CD4-positive, CD25-positive, alpha-beta regulatory T cell (primary cell): ENCODE results near the gene PIGQ. TPM values are rescaled to one million over a fixed set of nuclear protein-coding genes. Genes with fewer than 3 reads are reported as not detected.

Experiments used
- ATAC-seq, 2 donors: fragments of 150-1000 bp; cut with Tn5 transposase; one replicate each; pipeline ENCODE4 v1.10.0; 2021; ENCODE audit warnings: low read depth in 2 of 2, moderate number of reproducible peaks in 2 of 2, moderate library complexity in 1 of 2
- DNase-seq, 3 donors: peaks; one replicate each; pipeline versions ENCODE4 v3.0.0 to v3.0.0-alpha.2; 2012 to 2022; ENCODE audit warnings: mixed read lengths in 1 of 3
- H3K27ac ChIP-seq: one replicate; pipeline ENCODE4 v1.7.0; 2013; ENCODE audit warnings: mild to moderate bottlenecking, low read length; ENCODE audit not compliant: insufficient read depth, poor library complexity, severe bottlenecking
- H3K27me3 ChIP-seq: one replicate; pipeline ENCODE4 v1.7.0; 2013; ENCODE audit warnings: low read length; ENCODE audit not compliant: control insufficient read depth, insufficient read depth
- H3K36me3 ChIP-seq: one replicate; pipeline ENCODE4 v1.7.0; 2013; ENCODE audit warnings: mild to moderate bottlenecking, low read length, moderate library complexity; ENCODE audit not compliant: control insufficient read depth, insufficient read depth
- H3K4me1 ChIP-seq: 2 replicates; pipeline ENCODE4 v1.7.0; 2013; ENCODE audit warnings: mild to moderate bottlenecking, low read length; ENCODE audit not compliant: insufficient read depth, control insufficient read depth, poor library complexity, severe bottlenecking
- H3K4me3 ChIP-seq: one replicate; pipeline ENCODE4 v1.7.0; 2013; ENCODE audit warnings: low read depth, mild to moderate bottlenecking, low read length, moderate library complexity
- H3K9me3 ChIP-seq, 2 experiments: 1 replicate in 1 of 2; 2 replicates in 1 of 2; pipeline ENCODE4 v1.7.0; 2013; ENCODE audit warnings: low read length in 2 of 2, mild to moderate bottlenecking in 1 of 2, moderate library complexity in 1 of 2; ENCODE audit not compliant: control insufficient read depth in 2 of 2
- H3K27ac Mint-ChIP-seq, 3 donors: one replicate each; pipeline ENCODE4 v1.8.0; 2020 to 2022; ENCODE audit warnings: mild to moderate bottlenecking in 3 of 3, mixed read lengths in 3 of 3, moderate library complexity in 2 of 3
- H3K27me3 Mint-ChIP-seq: one replicate; pipeline ENCODE4 v1.8.0; 2022; ENCODE audit warnings: mild to moderate bottlenecking, mixed read lengths
- H3K36me3 Mint-ChIP-seq: one replicate; pipeline ENCODE4 v1.8.0; 2020; ENCODE audit warnings: mixed read lengths
- H3K4me1 Mint-ChIP-seq, 4 donors: one replicate each; pipeline ENCODE4 v1.8.0; 2020 to 2022; ENCODE audit warnings: mixed read lengths in 4 of 4, mild to moderate bottlenecking in 1 of 4
- H3K4me3 Mint-ChIP-seq, 4 donors: one replicate each; pipeline ENCODE4 v1.8.0; 2020 to 2022; ENCODE audit warnings: mild to moderate bottlenecking in 4 of 4, mixed read lengths in 4 of 4, moderate library complexity in 3 of 4
- H3K9me3 Mint-ChIP-seq, 7 donors: one replicate each; pipeline ENCODE4 v1.8.0; 2020 to 2022; ENCODE audit warnings: mixed read lengths in 7 of 7, mild to moderate bottlenecking in 3 of 7, moderate library complexity in 2 of 7
- polyA plus RNA-seq, 4 donors: library from polyadenylated mRNA; unstranded; fragments of 300-500 nt; fragmentation: Illumina TruSeq; gene quantifications; one replicate each; pipeline ENCODE4 v1.2.3, GENCODE V29; 2021
- total RNA-seq: library from RNA; stranded (reverse); gene quantifications from one replicate; pipeline ENCODE4 v1.2.3, GENCODE V29; 2022

The PIGQ gene
- total RNA-seq (25.7 TPM), polyA plus RNA-seq (10 to 100 TPM; 11.6 to 15.3 (median 12.9) TPM)

GRCh38 chr16:569445-570254 lies at the start of gene PIGQ:
PIGQ (plus strand) TSS chr16:569968; CDS start chr16:574075, 4,107 bp downstream.
- H3K36me3 Mint-ChIP-seq: no peaks in the 10 kb centered on the region
- H3K36me3 ChIP-seq: peaks cover 2% of the 10 kb centered on the region
- peaks cover 52% of the 10 kb centered on the region for H3K4me1 ChIP-seq
- peaks cover 0 to 2% (median 0%) of the 10 kb centered on the region in 7 donors for H3K9me3 Mint-ChIP-seq
- ATAC-seq (peak; percentile 70 to 75), DNase-seq (peak; percentile 65 to 71 (median 69))
- no peaks in the 10 kb centered on the region for H3K9me3 ChIP-seq
- H3K4me3 Mint-ChIP-seq: peak within 1 kb of the TSS; percentile 84 to 95 (median 90)
- no peaks in the 10 kb centered on the region for H3K27me3 ChIP-seq
- H3K27me3 Mint-ChIP-seq: peaks cover 4% of the 10 kb centered on the region
- H3K27ac ChIP-seq: peak within 1 kb of the TSS; percentile 73
- H3K4me3 ChIP-seq: peak within 1 kb of the TSS; percentile 73
- H3K4me1 Mint-ChIP-seq: peaks cover 0 to 43% (median 23%) of the 10 kb centered on the region in 4 donors
- H3K27ac Mint-ChIP-seq: peak within 1 kb of the TSS; percentile 76 to 91 (median 89)

- H3K27ac ChIP-seq: no peak overlapping the region
- peaks cover 7% of the 10 kb centered on the region for H3K4me1 ChIP-seq
- H3K27me3 ChIP-seq: no peaks in the 10 kb centered on the region
- no peaks in the 10 kb centered on the region for H3K9me3 ChIP-seq
- H3K27me3 Mint-ChIP-seq: no peaks in the 10 kb centered on the region
- H3K4me1 Mint-ChIP-seq: peaks cover 0 to 11% (median 6%) of the 10 kb centered on the region in 4 donors
- no peak for ATAC-seq
- no peak for DNase-seq
- H3K27ac Mint-ChIP-seq: no peak overlapping the region
- no peaks in the 10 kb centered on the region for H3K36me3 Mint-ChIP-seq
- H3K4me3 ChIP-seq: no peak overlapping the region
- no peak overlapping the region for H3K4me3 Mint-ChIP-seq
- H3K36me3 ChIP-seq: peaks cover 3% of the 10 kb centered on the region
- H3K9me3 Mint-ChIP-seq: no peaks in the 10 kb centered on the region
These were observed 48.9 kb upstream of the PIGQ start for GRCh38 chr16:520847-521246.

- Histone ChIP-seq H3K9me3 (no peaks in the 10 kb centered on the region), H3K4me3 (no peak overlapping the region), H3K36me3 (peaks cover 3% of the 10 kb centered on the region), H3K27ac (no peak overlapping the region), H3K4me1 (peaks cover 14% of the 10 kb centered on the region), H3K27me3 (no peaks in the 10 kb centered on the region)
- H3K4me1 Mint-ChIP-seq: peaks cover 0 to 17% (median 7%) of the 10 kb centered on the region in 4 donors
- H3K9me3 Mint-ChIP-seq: no peaks in the 10 kb centered on the region
- H3K36me3 Mint-ChIP-seq: no peaks in the 10 kb centered on the region
- no peak overlapping the region for H3K4me3 Mint-ChIP-seq
- no peak overlapping the region for H3K27ac Mint-ChIP-seq
- no peaks in the 10 kb centered on the region for H3K27me3 Mint-ChIP-seq
- ATAC-seq: no peak
- DNase-seq: no peak
These were observed 48.2 kb upstream of the PIGQ start for GRCh38 chr16:521381-522210.

- Mint-ChIP-seq H3K27me3 (no peaks in the 10 kb centered on the region), H3K4me3 (peak overlapping the region in 1 of 4 donors; percentile 19), H3K4me1 (peaks cover 0 to 19% (median 7%) of the 10 kb centered on the region in 4 donors), H3K27ac (no peak overlapping the region), H3K9me3 (no peaks in the 10 kb centered on the region), H3K36me3 (no peaks in the 10 kb centered on the region)
- DNase-seq (no peak), ATAC-seq (no peak)
- Histone ChIP-seq H3K27me3 (no peaks in the 10 kb centered on the region), H3K27ac (no peak overlapping the region), H3K4me1 (peaks cover 18% of the 10 kb centered on the region), H3K9me3 (no peaks in the 10 kb centered on the region), H3K36me3 (peaks cover 3% of the 10 kb centered on the region), H3K4me3 (no peak overlapping the region)
These were observed 47.3 kb upstream of the PIGQ start for GRCh38 chr16:522320-523096.

- no peak for ATAC-seq
- peak overlapping the region in 1 of 3 donors; percentile 7 for H3K27ac Mint-ChIP-seq
These were observed 46.5 kb upstream of the PIGQ start for GRCh38 chr16:523097-523741.

GRCh38 chr16:524274-525040 lies 45.3 kb upstream of the PIGQ start:
- Mint-ChIP-seq H3K4me3 (peak overlapping the region in 1 of 4 donors; percentile 11), H3K9me3 (no peaks in the 10 kb centered on the region), H3K27ac (peak overlapping the region in 1 of 3 donors; percentile 46), H3K4me1 (peaks cover 0 to 30% (median 10%) of the 10 kb centered on the region in 4 donors), H3K27me3 (no peaks in the 10 kb centered on the region), H3K36me3 (no peaks in the 10 kb centered on the region)
- no peak overlapping the region for H3K4me3 ChIP-seq
- ATAC-seq (no peak), DNase-seq (no peak)
- H3K27ac ChIP-seq: no peak overlapping the region
- no peaks in the 10 kb centered on the region for H3K9me3 ChIP-seq
- no peaks in the 10 kb centered on the region for H3K27me3 ChIP-seq
- peaks cover 3% of the 10 kb centered on the region for H3K36me3 ChIP-seq
- peaks cover 31% of the 10 kb centered on the region for H3K4me1 ChIP-seq

More at GRCh38 chr16:523097-523741, 46.5 kb upstream of the PIGQ start:
- Histone ChIP-seq H3K4me3 (no peak overlapping the region), H3K27ac (no peak overlapping the region), H3K9me3 (no peaks in the 10 kb centered on the region), H3K4me1 (peaks cover 19% of the 10 kb centered on the region), H3K27me3 (no peaks in the 10 kb centered on the region), H3K36me3 (peaks cover 3% of the 10 kb centered on the region)
- no peaks in the 10 kb centered on the region for H3K36me3 Mint-ChIP-seq
- H3K9me3 Mint-ChIP-seq: no peaks in the 10 kb centered on the region
- DNase-seq: no peak
- peak overlapping the region in 3 of 4 donors; percentile 16 to 38 (median 19) for H3K4me3 Mint-ChIP-seq
- H3K27me3 Mint-ChIP-seq: no peaks in the 10 kb centered on the region
- H3K4me1 Mint-ChIP-seq: peaks cover 0 to 19% (median 7%) of the 10 kb centered on the region in 4 donors
